ENCODE results near the gene MMD.

DNA sequence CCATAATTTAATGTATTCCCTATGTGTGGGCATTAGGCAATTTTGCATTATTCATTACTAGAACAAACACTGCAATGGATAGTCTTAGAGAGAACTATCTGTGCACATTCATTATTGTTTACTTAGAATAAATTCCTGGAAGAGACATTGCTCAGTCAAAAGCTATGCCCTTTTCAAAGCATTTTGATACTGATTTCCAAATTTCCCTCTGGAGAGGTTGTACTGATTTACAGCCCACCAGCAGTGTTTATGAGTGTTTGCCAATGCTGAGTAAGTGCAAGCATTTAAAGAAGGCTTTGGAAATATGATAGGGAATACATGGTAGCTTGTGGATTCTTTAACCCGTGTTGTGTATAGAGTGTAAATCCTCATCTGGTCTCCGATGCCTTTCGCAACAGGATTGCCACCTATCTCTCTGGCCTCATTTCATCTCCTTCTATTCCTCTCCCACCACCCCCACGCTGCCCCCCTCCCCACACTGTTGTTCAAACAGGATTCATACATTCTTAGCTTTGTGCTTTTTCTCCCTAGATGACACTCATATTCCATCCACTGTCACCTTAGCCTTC, 33.4 kb upstream of the MMD start:
- TF ChIP-seq, protein P1, sequence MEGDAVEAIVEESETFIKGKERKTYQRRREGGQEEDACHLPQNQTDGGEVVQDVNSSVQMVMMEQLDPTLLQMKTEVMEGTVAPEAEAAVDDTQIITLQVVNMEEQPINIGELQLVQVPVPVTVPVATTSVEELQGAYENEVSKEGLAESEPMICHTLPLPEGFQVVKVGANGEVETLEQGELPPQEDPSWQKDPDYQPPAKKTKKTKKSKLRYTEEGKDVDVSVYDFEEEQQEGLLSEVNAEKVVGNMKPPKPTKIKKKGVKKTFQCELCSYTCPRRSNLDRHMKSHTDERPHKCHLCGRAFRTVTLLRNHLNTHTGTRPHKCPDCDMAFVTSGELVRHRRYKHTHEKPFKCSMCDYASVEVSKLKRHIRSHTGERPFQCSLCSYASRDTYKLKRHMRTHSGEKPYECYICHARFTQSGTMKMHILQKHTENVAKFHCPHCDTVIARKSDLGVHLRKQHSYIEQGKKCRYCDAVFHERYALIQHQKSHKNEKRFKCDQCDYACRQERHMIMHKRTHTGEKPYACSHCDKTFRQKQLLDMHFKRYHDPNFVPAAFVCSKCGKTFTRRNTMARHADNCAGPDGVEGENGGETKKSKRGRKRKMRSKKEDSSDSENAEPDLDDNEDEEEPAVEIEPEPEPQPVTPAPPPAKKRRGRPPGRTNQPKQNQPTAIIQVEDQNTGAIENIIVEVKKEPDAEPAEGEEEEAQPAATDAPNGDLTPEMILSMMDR (IDR thresholded peaks at IDR 0.05; ENCODE audit: insufficient read depth, low read length) = no peak
- TF ChIP-seq, protein P2, sequence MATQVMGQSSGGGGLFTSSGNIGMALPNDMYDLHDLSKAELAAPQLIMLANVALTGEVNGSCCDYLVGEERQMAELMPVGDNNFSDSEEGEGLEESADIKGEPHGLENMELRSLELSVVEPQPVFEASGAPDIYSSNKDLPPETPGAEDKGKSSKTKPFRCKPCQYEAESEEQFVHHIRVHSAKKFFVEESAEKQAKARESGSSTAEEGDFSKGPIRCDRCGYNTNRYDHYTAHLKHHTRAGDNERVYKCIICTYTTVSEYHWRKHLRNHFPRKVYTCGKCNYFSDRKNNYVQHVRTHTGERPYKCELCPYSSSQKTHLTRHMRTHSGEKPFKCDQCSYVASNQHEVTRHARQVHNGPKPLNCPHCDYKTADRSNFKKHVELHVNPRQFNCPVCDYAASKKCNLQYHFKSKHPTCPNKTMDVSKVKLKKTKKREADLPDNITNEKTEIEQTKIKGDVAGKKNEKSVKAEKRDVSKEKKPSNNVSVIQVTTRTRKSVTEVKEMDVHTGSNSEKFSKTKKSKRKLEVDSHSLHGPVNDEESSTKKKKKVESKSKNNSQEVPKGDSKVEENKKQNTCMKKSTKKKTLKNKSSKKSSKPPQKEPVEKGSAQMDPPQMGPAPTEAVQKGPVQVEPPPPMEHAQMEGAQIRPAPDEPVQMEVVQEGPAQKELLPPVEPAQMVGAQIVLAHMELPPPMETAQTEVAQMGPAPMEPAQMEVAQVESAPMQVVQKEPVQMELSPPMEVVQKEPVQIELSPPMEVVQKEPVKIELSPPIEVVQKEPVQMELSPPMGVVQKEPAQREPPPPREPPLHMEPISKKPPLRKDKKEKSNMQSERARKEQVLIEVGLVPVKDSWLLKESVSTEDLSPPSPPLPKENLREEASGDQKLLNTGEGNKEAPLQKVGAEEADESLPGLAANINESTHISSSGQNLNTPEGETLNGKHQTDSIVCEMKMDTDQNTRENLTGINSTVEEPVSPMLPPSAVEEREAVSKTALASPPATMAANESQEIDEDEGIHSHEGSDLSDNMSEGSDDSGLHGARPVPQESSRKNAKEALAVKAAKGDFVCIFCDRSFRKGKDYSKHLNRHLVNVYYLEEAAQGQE (IDR thresholded peaks at IDR 0.05; ENCODE audit: insufficient replicate concordance, low read depth) = no peak
- TF ChIP-seq POLR2AphosphoS5 (IDR thresholded peaks at IDR 0.05; ENCODE audit: low read depth) = no peak

Measured in HL-60 (cell line).